ENCODE measurements around the gene DNAJA2. TPM values are rescaled to one million over a fixed set of nuclear protein-coding genes. Genes with fewer than 3 reads are reported as not detected.
A peak's percentile ranks its signal among the peaks of the same experiment; 100 is the strongest.

Gene DNAJA2
- total RNA-seq, 1 experiment from 2014 or later = 101 TPM

GRCh38 chr16:46918400-46918799 is 55.1 kb downstream of the DNAJA2 start (continued):
- no peak for TF ChIP-seq FOXK1 (CRISPR knock-in tag; IDR thresholded peaks at IDR 0.05)
- no peak for TF ChIP-seq ESRRA (CRISPR knock-in tag; IDR thresholded peaks at IDR 0.05; ENCODE audit: borderline replicate concordance)
- TF ChIP-seq, protein P1, sequence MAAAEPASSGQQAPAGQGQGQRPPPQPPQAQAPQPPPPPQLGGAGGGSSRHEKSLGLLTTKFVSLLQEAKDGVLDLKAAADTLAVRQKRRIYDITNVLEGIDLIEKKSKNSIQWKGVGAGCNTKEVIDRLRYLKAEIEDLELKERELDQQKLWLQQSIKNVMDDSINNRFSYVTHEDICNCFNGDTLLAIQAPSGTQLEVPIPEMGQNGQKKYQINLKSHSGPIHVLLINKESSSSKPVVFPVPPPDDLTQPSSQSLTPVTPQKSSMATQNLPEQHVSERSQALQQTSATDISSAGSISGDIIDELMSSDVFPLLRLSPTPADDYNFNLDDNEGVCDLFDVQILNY (CRISPR knock-in tag; IDR thresholded peaks at IDR 0.05) = no peak

DNA sequence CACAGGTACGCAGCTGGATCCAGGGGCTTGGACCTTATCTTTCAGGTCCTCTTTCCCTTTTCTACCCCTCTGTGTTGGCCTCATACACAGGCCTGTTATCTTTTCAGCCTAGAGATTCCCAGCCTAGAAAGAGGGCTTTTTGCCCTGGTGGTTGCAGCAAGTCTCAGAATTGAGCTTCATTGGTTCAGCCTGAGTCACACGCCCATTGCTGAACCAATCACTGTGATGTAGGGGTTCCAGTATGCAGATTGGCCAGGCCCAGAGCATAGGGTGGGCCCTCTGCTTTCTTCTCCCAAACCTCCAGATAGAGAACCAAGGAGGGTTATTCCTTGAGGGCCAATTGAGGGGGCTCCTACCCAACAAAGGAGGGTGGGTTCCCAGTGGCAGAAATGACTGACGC is 56.5 kb downstream of the DNAJA2 start:
- Mint-ChIP-seq H3K36me3 (peaks cover 81% of the 10 kb centered on the region), H3K27me3 (ENCODE audit: low read depth) (no peaks in the 10 kb centered on the region), H3K4me3 (no peak overlapping the region), H3K4me1 (no peaks in the 10 kb centered on the region), H3K9me3 (no peaks in the 10 kb centered on the region), H3K27ac (no peak overlapping the region)
- CTCF ChIA-PET = interaction anchor here (1.0 to 1.8 kb wide), 3 partner anchors 8 to 63 kb away, joined by 6 to 9 read pairs (median 8); no protein-coding TSS in a partner anchor
- POLR2A ChIA-PET = interaction anchor here (0.8 to 1.5 kb wide), 3 partner anchors 9 to 57 kb away, joined by 3 read pairs; no protein-coding TSS in a partner anchor
- peak; percentile 87 for ATAC-seq
- no peak for DNase-seq (ENCODE audit: low spot score)
- TF ChIP-seq ZNF671 (CRISPR knock-in tag; IDR thresholded peaks at IDR 0.05) (no peak), JAZF1 (CRISPR knock-in tag; IDR thresholded peaks at IDR 0.05) (no peak), TCF7 (CRISPR knock-in tag; IDR thresholded peaks at IDR 0.05; ENCODE audit: low read depth) (no peak), JUN (CRISPR knock-in tag; IDR thresholded peaks at IDR 0.05) (no peak), USF1 (CRISPR knock-in tag; IDR thresholded peaks at IDR 0.05) (peak; percentile 72), NR2C2 (CRISPR knock-in tag; IDR thresholded peaks at IDR 0.05) (no peak), ELF4 (CRISPR knock-in tag; IDR thresholded peaks at IDR 0.05; ENCODE audit: low read depth) (no peak), ERG (CRISPR knock-in tag; IDR thresholded peaks at IDR 0.05) (no peak), ATF6 (CRISPR knock-in tag; IDR thresholded peaks at IDR 0.05) (no peak), USF2 (CRISPR knock-in tag; IDR thresholded peaks at IDR 0.05) (peak; percentile 81), CBFB (CRISPR knock-in tag; IDR thresholded peaks at IDR 0.05; ENCODE audit: low read depth) (no peak), OVOL2 (CRISPR knock-in tag; IDR thresholded peaks at IDR 0.05; ENCODE audit: borderline replicate concordance) (no peak), HMGA2 (CRISPR knock-in tag; IDR thresholded peaks at IDR 0.05) (no peak)
- TF ChIP-seq, protein P2, sequence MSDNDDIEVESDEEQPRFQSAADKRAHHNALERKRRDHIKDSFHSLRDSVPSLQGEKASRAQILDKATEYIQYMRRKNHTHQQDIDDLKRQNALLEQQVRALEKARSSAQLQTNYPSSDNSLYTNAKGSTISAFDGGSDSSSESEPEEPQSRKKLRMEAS (CRISPR knock-in tag; IDR thresholded peaks at IDR 0.05) = no peak
- TF ChIP-seq, protein P3, sequence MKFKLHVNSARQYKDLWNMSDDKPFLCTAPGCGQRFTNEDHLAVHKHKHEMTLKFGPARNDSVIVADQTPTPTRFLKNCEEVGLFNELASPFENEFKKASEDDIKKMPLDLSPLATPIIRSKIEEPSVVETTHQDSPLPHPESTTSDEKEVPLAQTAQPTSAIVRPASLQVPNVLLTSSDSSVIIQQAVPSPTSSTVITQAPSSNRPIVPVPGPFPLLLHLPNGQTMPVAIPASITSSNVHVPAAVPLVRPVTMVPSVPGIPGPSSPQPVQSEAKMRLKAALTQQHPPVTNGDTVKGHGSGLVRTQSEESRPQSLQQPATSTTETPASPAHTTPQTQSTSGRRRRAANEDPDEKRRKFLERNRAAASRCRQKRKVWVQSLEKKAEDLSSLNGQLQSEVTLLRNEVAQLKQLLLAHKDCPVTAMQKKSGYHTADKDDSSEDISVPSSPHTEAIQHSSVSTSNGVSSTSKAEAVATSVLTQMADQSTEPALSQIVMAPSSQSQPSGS (CRISPR knock-in tag; IDR thresholded peaks at IDR 0.05; ENCODE audit: borderline replicate concordance, low read depth) = no peak

Data from WTC11 (cell line).